Liver (tissue), 9 donors: ENCODE data around the gene KRT84. TPM values are rescaled to one million over a fixed set of nuclear protein-coding genes. Genes with fewer than 3 reads are reported as not detected.

Experiments
- DNase-seq: peaks from one replicate; pipeline ENCODE4 v3.0.0-alpha.2; 2017; ENCODE audit warnings: low spot score
- H3K27ac ChIP-seq, 2 donors: one replicate each; pipeline ENCODE4 v1.7.0; 2013; ENCODE audit warnings: inconsistent platforms in 2 of 2, low read length in 2 of 2, control low read depth in 1 of 2, low read depth in 1 of 2, mild to moderate bottlenecking in 1 of 2
- H3K27me3 ChIP-seq, 4 donors: one replicate each; pipeline versions ENCODE4 v1.6.1 to v1.7.0; 2013; ENCODE audit warnings: low read length in 3 of 4, inconsistent platforms in 1 of 4, mild to moderate bottlenecking in 1 of 4, moderate library complexity in 1 of 4; ENCODE audit not compliant: control insufficient read depth in 4 of 4, insufficient read depth in 4 of 4
- H3K36me3 ChIP-seq, 4 donors: one replicate each; pipeline versions ENCODE4 v1.6.1 to v1.7.0; 2013; ENCODE audit warnings: low read length in 3 of 4, mild to moderate bottlenecking in 3 of 4, low read depth in 1 of 4, moderate library complexity in 1 of 4; ENCODE audit not compliant: control insufficient read depth in 4 of 4, insufficient read depth in 3 of 4
- H3K4me1 ChIP-seq, 4 donors: one replicate each; pipeline versions ENCODE4 v1.6.1 to v1.7.0; 2013; ENCODE audit warnings: low read length in 3 of 4, mild to moderate bottlenecking in 3 of 4, moderate library complexity in 1 of 4; ENCODE audit not compliant: control insufficient read depth in 4 of 4, insufficient read depth in 4 of 4
- H3K4me3 ChIP-seq, 3 donors: one replicate each; pipeline versions ENCODE4 v1.6.1 to v1.7.0; 2013; ENCODE audit warnings: low read length in 3 of 3, control low read depth in 1 of 3, low read depth in 1 of 3, mild to moderate bottlenecking in 1 of 3
- H3K9ac ChIP-seq, 2 donors: one replicate each; pipeline ENCODE4 v1.7.0; 2013; ENCODE audit warnings: low read length in 2 of 2, mild to moderate bottlenecking in 2 of 2, moderate library complexity in 2 of 2, control low read depth in 1 of 2, low read depth in 1 of 2
- H3K9me3 ChIP-seq, 4 donors: one replicate each; pipeline versions ENCODE4 v1.6.1 to v1.7.0; 2013; ENCODE audit warnings: low read length in 3 of 4; ENCODE audit not compliant: control insufficient read depth in 4 of 4
- FOXA1 ChIP-seq: IDR thresholded peaks from 2 replicates; pipeline ENCODE4 v1.6.1; 2016; ENCODE audit warnings: antibody characterized with exemption
- GABPA ChIP-seq, 2 donors: IDR thresholded peaks in 1 of 2; conservative IDR thresholded peaks in 1 of 2; 2 replicates each; pipeline ENCODE4 v1.6.1; 2016; ENCODE audit warnings: antibody characterized with exemption in 2 of 2, mild to moderate bottlenecking in 1 of 2, moderate library complexity in 1 of 2
- HNF4G ChIP-seq: IDR thresholded peaks from 2 replicates; pipeline ENCODE4 v1.6.1; 2016; ENCODE audit warnings: antibody characterized with exemption
- REST ChIP-seq: IDR thresholded peaks from 2 replicates; pipeline ENCODE4 v1.6.1; 2016; ENCODE audit warnings: antibody characterized with exemption, mild to moderate bottlenecking
- WGBS: extraction: QIAGEN DNeasy Blood & Tissue Kit; methylation state at CpG from one replicate; pipeline ENCODE4 v1.1.7; 2013; 5-methylcytosine and 5-hydroxymethylcytosine counted together
- polyA plus RNA-seq, 2 donors: library from polyadenylated mRNA; stranded (reverse) in 1 of 2; unstranded in 1 of 2; fragments of 200-250 nt in 1 of 2; fragments of >200 nt in 1 of 2; fragmentation: Nextera tagmentation in 1 of 2; extraction: Ambion mirVana in 1 of 2; gene quantifications; one replicate each; pipeline versions ENCODE4 v1.2.1 to v1.2.3, GENCODE V29; 2013 to 2015
- total RNA-seq, 2 donors: library from RNA; depleted of rRNA; stranded (reverse); fragments of >200 nt; gene quantifications; one replicate each; pipeline ENCODE4 v1.2.3, GENCODE V29; 2014
- TF ChIP-seq, protein P1 (sequence below): IDR thresholded peaks from 2 replicates; pipeline ENCODE4 v1.6.1; 2016; ENCODE audit warnings: antibody characterized with exemption
- TF ChIP-seq, protein P2 (sequence below): fragments of 150-350 bp; IDR thresholded peaks from 2 replicates; pipeline ENCODE4 v1.5.1; 2017; ENCODE audit warnings: improper control_type of control experiment, low read depth, low read length; ENCODE audit not compliant: missing input control
- donor health status: healthy.
- donor health status: healthy.
- donor health status: healthy.
- donor health status: healthy.
- donor health status: healthy.

The KRT84 gene
- total and polyA plus RNA-seq, 4 donors, result not detected

DNA sequence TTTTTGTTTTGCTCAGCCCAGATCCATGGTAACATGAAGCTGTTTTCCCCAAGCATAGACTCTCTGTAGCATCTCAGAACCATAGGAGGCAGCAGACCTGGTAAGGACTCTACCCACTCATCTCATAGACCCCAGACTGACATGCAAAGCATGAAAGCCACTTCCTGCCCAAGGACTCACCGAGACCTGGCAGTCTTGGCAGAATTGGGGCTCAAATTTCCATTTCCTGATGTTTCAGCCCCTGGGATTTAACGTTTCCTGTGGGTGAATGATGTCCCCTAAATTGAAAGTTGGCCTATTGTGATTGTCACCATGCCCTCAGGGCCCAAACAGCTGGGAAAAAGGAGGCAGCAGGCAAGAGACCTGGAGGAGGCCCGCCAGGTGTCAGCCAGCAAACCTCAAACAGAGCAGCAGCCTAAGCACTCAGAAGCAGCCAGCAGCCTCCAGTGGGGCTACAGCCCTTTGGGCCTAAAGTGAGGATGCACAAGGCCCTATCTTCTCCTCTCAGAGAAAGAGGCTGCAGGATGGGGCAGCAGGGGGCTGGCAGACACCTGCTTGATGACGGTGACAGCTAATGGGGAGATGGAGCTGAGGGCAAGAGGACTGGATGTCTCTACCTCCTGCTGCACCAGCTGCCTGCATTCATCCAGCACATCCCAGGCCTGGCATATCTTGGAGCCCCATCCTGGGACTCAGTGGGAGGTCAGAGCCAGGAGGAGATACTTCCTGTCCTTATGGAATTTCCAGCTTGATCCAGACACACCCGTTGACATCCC lies 26.7 kb downstream of the KRT84 start:
- 76% methylated on average over 5 of the region's 5 CpGs for WGBS
- no peak overlapping the region for H3K9ac ChIP-seq
- no peaks in the 10 kb centered on the region for H3K9me3 ChIP-seq
- no peaks in the 10 kb centered on the region for H3K27me3 ChIP-seq
- TF ChIP-seq FOXA1, result no peak
- no peaks in the 10 kb centered on the region for H3K36me3 ChIP-seq
- H3K4me3 ChIP-seq, result no peak overlapping the region
- peaks cover 0 to 14% (median 6%) of the 10 kb centered on the region in 4 donors for H3K4me1 ChIP-seq
- no peak for DNase-seq
- H3K27ac ChIP-seq, result no peak overlapping the region

GRCh38 chr12:52356762-52357580 lies 28.5 kb downstream of the KRT84 start:
- 92% methylated on average over 20 of the region's 20 CpGs for WGBS
- DNase-seq, result no peak
- Histone ChIP-seq H3K4me3 (no peak overlapping the region), H3K27me3 (no peaks in the 10 kb centered on the region), H3K27ac (no peak overlapping the region), H3K9me3 (no peaks in the 10 kb centered on the region), H3K36me3 (no peaks in the 10 kb centered on the region), H3K4me1 (peaks cover 0 to under 1% (median 0%) of the 10 kb centered on the region in 4 donors), H3K9ac (no peak overlapping the region)
- TF ChIP-seq FOXA1 (no peak), HNF4G (no peak), REST (no peak), GABPA (IDR thresholded peaks at IDR 0.05 in 1 of 2, conservative IDR thresholded peaks at IDR 0.05 in 1 of 2) (no peak)
- TF ChIP-seq, protein P1, sequence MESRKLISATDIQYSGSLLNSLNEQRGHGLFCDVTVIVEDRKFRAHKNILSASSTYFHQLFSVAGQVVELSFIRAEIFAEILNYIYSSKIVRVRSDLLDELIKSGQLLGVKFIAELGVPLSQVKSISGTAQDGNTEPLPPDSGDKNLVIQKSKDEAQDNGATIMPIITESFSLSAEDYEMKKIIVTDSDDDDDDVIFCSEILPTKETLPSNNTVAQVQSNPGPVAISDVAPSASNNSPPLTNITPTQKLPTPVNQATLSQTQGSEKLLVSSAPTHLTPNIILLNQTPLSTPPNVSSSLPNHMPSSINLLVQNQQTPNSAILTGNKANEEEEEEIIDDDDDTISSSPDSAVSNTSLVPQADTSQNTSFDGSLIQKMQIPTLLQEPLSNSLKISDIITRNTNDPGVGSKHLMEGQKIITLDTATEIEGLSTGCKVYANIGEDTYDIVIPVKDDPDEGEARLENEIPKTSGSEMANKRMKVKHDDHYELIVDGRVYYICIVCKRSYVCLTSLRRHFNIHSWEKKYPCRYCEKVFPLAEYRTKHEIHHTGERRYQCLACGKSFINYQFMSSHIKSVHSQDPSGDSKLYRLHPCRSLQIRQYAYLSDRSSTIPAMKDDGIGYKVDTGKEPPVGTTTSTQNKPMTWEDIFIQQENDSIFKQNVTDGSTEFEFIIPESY, result no peak
- TF ChIP-seq, protein P2, sequence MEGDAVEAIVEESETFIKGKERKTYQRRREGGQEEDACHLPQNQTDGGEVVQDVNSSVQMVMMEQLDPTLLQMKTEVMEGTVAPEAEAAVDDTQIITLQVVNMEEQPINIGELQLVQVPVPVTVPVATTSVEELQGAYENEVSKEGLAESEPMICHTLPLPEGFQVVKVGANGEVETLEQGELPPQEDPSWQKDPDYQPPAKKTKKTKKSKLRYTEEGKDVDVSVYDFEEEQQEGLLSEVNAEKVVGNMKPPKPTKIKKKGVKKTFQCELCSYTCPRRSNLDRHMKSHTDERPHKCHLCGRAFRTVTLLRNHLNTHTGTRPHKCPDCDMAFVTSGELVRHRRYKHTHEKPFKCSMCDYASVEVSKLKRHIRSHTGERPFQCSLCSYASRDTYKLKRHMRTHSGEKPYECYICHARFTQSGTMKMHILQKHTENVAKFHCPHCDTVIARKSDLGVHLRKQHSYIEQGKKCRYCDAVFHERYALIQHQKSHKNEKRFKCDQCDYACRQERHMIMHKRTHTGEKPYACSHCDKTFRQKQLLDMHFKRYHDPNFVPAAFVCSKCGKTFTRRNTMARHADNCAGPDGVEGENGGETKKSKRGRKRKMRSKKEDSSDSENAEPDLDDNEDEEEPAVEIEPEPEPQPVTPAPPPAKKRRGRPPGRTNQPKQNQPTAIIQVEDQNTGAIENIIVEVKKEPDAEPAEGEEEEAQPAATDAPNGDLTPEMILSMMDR, result no peak
